ENCODE data around the gene LUC7L2.

DNA sequence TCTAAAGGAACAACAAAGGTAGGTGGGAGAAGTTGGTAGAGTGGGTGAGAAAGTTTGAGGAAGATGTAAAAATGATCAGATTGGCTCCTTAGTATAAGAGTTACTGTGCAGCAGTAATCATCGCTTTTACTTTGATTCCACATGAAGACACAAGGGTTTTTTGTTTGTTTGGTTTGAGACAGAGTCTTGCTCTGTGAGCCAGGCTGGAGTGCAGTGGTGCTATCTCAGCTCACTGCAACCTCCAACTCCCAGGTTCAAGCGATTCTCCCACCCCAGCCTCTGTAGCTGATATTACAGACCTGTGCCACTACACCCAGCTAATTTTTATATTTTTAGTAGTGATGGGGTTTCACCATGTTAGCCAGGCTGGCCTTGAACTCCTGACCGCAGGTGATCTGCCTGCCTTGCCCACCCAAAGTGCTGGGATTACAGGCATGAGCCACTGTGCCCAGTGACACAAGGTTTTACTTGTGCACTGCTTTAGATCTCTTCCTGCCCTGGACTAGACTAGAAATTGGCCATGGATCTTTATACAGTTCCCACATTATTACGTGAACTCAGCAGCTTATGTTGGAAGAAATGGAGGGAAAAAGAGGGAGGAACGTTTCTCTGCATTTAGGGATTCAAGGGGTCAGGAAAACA, 10.7 kb downstream of the LUC7L2 start:
- TF ChIP-seq, protein P1, sequence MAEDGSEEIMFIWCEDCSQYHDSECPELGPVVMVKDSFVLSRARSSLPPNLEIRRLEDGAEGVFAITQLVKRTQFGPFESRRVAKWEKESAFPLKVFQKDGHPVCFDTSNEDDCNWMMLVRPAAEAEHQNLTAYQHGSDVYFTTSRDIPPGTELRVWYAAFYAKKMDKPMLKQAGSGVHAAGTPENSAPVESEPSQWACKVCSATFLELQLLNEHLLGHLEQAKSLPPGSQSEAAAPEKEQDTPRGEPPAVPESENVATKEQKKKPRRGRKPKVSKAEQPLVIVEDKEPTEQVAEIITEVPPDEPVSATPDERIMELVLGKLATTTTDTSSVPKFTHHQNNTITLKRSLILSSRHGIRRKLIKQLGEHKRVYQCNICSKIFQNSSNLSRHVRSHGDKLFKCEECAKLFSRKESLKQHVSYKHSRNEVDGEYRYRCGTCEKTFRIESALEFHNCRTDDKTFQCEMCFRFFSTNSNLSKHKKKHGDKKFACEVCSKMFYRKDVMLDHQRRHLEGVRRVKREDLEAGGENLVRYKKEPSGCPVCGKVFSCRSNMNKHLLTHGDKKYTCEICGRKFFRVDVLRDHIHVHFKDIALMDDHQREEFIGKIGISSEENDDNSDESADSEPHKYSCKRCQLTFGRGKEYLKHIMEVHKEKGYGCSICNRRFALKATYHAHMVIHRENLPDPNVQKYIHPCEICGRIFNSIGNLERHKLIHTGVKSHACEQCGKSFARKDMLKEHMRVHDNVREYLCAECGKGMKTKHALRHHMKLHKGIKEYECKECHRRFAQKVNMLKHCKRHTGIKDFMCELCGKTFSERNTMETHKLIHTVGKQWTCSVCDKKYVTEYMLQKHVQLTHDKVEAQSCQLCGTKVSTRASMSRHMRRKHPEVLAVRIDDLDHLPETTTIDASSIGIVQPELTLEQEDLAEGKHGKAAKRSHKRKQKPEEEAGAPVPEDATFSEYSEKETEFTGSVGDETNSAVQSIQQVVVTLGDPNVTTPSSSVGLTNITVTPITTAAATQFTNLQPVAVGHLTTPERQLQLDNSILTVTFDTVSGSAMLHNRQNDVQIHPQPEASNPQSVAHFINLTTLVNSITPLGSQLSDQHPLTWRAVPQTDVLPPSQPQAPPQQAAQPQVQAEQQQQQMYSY (CRISPR knock-in tag; IDR thresholded peaks at IDR 0.05) = no peak
- no peak for TF ChIP-seq NFXL1 (IDR thresholded peaks at IDR 0.05; ENCODE audit: borderline replicate concordance)
- no peak for TF ChIP-seq KDM1A (IDR thresholded peaks at IDR 0.05; ENCODE audit: borderline replicate concordance)
- no peak for TF ChIP-seq POLR2AphosphoS2 (IDR thresholded peaks at IDR 0.05; ENCODE audit: low read depth, low read length)
- TF ChIP-seq EP300 (IDR thresholded peaks at IDR 0.05; ENCODE audit: borderline replicate concordance in 1 of 2, control insufficient read depth in 1 of 2, low read depth in 2 of 2, low read length in 2 of 2) = no peak
- TF ChIP-seq, protein P2, sequence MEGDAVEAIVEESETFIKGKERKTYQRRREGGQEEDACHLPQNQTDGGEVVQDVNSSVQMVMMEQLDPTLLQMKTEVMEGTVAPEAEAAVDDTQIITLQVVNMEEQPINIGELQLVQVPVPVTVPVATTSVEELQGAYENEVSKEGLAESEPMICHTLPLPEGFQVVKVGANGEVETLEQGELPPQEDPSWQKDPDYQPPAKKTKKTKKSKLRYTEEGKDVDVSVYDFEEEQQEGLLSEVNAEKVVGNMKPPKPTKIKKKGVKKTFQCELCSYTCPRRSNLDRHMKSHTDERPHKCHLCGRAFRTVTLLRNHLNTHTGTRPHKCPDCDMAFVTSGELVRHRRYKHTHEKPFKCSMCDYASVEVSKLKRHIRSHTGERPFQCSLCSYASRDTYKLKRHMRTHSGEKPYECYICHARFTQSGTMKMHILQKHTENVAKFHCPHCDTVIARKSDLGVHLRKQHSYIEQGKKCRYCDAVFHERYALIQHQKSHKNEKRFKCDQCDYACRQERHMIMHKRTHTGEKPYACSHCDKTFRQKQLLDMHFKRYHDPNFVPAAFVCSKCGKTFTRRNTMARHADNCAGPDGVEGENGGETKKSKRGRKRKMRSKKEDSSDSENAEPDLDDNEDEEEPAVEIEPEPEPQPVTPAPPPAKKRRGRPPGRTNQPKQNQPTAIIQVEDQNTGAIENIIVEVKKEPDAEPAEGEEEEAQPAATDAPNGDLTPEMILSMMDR (IDR thresholded peaks at IDR 0.05 in 2 of 3, conservative IDR thresholded peaks at IDR 0.05 in 1 of 3; ENCODE audit: control insufficient read depth in 2 of 3, extremely low read depth in 1 of 3, insufficient read depth in 1 of 3, low read depth in 3 of 3, low read length in 3 of 3) = no peak
- no peak for TF ChIP-seq ZNF274 (IDR thresholded peaks at IDR 0.05; ENCODE audit: insufficient read depth, insufficient read length)
- TF ChIP-seq NR2C2 (IDR thresholded peaks at IDR 0.05; ENCODE audit: borderline replicate concordance, control insufficient read depth, insufficient read length, low read depth) = no peak
- TF ChIP-seq JUNB (IDR thresholded peaks at IDR 0.05) = no peak
- TF ChIP-seq POU2F2 (IDR thresholded peaks at IDR 0.05; ENCODE audit: borderline replicate concordance, low read depth, low read length) = no peak
- TF ChIP-seq, protein P3, sequence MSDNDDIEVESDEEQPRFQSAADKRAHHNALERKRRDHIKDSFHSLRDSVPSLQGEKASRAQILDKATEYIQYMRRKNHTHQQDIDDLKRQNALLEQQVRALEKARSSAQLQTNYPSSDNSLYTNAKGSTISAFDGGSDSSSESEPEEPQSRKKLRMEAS (IDR thresholded peaks at IDR 0.05; ENCODE audit: low read depth, low read length) = no peak
